ENCODE data around the gene ARHGEF17.

DNA sequence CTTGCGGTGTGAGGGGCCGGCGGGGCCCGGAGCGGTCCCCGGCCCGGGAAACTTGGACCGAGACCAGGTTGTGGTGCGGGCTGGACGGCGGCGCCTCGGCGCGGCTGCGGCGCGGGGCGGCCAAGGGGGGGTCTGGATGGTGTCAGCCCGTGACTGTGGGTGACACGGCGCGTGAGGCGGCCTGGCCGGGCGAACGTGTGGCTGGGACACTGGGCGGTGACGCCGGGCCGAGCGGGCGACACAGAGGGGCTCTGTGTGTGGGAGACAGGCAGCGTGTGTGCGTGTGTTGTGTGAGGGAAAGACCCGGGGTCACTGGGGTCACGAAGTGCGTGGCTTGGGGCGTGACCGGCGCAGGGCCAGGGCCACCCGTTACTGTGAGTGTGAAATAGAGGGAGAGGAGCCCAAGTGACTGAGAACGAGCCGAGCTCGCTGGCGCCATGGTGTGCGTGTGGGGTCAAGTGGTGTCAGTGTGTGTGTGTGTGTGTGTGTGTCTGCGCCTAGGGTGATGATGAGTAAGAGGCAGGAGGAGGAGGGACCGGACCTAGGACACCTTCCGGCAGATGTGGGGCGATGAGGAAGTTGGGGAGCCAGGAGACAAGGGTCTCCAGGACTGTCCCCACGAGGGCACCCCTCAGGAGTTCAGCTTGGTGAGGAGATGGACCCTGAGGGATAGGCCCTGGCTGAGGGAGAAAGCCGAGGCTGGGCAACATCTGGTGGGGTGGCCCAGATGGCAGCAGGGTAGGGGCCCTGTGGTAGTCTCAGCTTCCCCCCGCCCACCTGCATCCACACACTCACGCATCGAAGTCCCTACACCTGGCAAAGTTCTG is 68.9 kb downstream of the ARHGEF17 start:
- TF ChIP-seq OSR1 (CRISPR knock-in tag; IDR thresholded peaks at IDR 0.05) (no peak), RARB (CRISPR knock-in tag; IDR thresholded peaks at IDR 0.05) (no peak), GLIS3 (CRISPR knock-in tag; IDR thresholded peaks at IDR 0.05) (no peak), SNAI2 (CRISPR knock-in tag; IDR thresholded peaks at IDR 0.05) (no peak), ZNF8 (CRISPR knock-in tag; IDR thresholded peaks at IDR 0.05) (no peak), TCF4 (CRISPR knock-in tag; IDR thresholded peaks at IDR 0.05; ENCODE audit: borderline replicate concordance) (no peak), ISL1 (CRISPR knock-in tag; IDR thresholded peaks at IDR 0.05) (no peak), ESRRG (CRISPR knock-in tag; IDR thresholded peaks at IDR 0.05) (no peak)
- TF ChIP-seq, protein P1, sequence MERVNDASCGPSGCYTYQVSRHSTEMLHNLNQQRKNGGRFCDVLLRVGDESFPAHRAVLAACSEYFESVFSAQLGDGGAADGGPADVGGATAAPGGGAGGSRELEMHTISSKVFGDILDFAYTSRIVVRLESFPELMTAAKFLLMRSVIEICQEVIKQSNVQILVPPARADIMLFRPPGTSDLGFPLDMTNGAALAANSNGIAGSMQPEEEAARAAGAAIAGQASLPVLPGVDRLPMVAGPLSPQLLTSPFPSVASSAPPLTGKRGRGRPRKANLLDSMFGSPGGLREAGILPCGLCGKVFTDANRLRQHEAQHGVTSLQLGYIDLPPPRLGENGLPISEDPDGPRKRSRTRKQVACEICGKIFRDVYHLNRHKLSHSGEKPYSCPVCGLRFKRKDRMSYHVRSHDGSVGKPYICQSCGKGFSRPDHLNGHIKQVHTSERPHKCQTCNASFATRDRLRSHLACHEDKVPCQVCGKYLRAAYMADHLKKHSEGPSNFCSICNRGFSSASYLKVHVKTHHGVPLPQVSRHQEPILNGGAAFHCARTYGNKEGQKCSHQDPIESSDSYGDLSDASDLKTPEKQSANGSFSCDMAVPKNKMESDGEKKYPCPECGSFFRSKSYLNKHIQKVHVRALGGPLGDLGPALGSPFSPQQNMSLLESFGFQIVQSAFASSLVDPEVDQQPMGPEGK (CRISPR knock-in tag; IDR thresholded peaks at IDR 0.05; ENCODE audit: borderline replicate concordance), result no peak

Data from SK-N-SH treated with all-trans-retinoic acid at 6 μM for 48 hours (cell line).